ENCODE results near the gene GFOD1.

The GFOD1 gene

DNA sequence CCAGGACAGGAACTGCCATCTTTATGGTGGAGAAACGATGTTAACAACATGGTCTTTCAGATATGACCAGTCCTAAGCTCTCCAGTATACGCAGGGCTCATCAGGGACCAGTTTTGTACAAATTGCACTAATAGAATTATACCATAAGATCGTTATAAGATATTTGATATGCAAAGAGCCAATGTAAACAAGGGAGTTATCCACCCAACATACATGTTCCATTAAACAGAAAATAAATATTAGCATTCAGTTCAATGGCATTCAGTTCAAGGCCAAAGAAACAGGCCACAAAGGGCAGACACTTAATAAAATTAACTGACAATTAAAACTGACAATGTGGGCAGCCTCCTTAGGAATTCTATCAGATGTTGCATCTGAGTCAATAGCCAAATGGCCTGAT lies 2.6 kb downstream of the GFOD1 start:
- no peak for DNase-seq

DNA sequence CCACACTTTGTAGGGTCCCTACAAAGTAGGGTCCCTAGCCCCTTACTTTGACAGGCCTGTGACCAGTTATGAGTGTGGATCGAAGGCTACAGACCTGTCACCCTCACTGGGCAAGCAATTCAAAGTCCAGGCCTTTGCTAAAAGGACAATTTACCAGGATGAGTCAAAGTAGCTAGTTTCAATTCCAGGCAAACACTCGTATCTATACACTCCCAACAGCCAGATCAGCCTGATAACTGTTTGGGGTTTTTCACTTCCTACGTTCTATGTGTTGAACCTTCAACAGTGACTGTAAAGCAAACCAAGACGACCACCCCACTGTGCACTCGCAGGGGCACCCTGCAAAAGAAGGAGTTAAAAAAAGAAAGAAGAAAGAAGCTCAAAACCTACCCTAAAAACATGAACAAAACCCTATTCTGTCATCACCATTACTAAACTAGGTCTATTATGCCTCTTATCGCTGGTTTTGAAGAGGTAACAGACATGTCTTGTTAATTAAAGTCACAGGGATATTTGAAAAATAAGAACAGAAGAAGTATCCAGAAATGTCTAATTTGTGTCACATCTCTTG lies 3.2 kb downstream of the GFOD1 start:
- no peak for DNase-seq

DNA sequence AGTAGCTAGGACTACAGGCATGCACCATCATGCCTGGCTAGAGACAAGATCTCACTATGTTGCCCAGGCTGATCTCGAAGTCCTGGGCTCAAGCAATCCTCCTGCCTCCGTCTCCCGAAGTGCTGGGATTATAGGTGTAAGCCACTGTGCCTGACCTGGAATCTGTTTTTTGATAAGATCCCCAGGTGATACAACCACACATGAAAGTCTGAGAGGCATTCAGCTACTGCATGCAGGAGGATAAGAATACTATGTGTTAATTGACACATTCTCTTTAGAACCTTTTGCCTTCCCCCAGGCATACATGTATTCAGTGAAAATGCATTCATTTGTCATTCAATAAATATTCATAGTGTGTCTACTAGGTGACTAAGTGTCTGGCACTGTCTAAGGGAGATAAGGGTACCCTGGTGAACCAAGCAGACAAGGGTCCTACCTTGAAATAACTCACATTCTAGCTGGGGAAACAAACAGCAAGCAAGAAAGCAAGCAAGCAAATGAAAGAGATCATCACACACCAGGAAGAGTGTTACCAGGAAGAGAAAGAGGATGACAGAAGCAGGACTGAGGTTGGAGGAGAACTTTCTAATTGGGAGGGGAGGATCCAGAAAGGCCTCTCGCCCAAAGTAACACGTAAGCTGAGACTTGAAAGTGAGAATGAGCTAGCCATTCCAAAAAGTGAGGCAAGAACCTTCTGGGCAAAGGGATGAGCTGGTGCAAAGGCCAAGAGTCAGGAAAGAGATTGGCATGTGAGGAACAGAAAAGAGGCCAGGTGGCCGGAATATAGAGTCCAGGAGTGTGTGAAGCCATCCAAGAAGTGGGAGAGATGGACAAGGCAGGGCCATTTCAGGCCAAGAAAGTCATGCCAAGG lies 6.5 kb downstream of the GFOD1 start:
- no peak for DNase-seq

DNA sequence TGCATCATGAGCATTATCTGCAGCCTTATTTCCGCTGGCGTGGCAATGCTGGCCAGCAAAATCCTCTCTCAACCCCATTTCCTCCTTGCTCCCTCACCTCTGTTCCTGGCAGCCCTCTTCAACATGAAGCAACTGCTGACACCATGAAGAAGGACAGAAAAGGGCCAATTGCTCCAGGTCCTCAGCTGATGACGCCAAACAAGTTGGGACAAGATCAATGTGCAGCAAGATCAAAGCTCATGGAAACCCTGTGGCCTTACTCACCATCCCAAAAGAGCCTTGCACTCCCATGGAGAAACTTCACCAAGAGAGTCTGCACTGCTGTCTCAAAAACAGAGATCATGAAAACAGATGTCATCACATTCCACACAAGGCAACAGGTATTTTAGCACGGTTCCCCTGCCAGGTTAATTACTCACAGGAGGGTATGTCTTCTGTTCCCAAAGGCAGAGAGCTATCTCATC lies 7.4 kb downstream of the GFOD1 start:
- DNase-seq = no peak

DNA sequence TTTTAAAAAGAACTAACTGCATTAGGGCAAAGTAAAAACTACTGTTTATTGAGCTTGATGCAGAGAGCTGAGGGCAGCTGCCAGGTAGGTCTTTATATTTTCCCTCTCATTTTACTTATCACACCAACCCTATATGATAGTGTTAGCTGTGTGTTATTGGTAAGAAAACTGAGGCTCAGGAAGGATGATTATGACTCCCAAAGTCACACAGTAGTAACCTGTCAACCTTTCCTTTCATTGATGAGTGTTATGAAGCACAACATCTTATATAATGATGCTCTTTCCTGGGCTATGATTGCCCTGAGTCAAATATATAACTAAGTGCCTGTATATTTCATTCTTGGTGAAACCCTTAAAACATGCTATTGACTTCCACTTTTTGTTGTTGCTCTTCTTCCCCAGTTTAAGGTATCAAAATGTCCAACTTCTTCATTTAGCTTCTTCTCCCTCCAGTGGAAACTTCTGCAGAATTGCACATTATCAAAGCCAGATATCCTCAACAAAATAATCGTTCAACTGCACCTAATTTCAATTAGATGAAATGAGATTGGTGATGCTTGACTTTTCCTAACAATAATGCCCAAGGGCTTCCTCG lies 8.1 kb downstream of the GFOD1 start:
- DNase-seq = no peak

DNA sequence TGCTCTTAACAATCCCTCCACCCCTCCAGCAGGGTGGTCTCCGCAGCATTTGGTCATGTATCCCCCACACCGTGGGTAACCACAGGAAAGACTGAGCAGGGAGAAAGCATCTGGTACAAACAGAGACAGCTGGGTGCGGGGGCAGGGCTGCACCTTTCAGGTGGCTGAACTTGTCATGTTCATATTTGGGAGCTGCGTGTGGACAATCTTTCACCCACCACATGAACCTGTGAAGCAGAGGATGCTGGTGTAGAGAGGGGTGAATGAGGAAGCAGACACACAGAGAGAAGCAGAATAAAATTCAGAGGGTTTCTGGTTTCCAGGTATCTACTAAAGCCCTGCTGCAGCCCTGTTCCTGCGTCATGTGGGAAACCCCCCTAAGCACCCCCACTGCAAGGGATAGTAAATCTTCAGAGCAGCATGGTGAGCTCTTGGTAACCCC lies 8.9 kb downstream of the GFOD1 start:
- no peak for DNase-seq

DNA sequence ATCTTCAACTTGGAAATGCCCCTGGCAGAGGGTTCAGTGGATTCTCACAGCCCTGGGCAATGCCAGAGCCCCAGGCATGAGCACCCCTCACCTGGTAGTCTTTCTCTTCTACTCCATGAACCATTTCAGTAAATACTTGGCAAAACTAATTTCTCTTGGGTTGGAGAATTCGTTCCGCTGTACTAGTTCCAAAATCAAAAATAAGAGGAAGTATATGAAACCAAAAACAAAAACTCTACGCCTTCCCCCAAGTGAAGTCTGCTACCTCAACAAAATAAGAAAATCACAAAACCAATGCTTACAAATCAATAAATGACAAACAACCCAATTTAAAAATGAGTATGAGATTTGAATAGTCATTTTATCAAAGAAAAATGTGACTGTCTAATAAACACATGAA lies 12.6 kb downstream of the GFOD1 start:
- DNase-seq = no peak

DNA sequence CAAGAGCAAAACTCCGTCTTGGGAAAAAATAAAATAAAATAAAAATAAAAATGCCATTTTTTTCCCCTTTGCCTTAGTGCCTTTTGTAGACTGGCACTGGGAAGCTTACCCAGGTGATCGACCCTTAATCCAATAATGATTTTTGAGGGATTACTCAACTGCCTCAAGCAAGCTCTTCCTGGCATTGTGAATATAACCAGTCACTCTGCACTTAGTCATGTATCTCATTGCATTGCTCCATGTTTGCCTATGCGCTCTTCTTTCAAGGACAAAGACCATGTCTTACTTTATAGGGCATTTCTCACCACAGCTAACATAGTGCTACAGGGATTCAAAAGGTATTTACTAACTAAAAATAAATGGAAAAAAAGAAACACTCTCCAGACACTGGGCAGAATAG lies 13.0 kb downstream of the GFOD1 start:
- no peak for DNase-seq

DNA sequence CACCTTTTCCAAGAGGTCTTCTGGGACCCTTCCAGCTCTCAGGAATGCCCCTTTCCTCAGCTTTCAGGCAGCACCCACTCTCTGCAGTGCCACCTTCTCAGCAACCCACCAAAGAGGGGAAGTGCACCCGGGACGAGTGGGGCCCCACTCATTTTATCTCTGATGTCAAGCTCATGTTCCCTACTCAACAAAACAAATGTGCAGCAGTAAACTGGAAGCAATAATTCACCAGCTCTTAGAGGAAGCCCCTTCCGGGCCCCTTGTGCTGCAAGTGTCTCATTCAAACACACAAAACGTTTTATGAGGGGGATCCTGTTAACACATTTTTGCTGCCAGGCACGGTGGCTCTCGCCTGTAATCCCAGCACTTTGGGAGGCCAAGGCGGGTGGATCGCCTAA lies 13.6 kb downstream of the GFOD1 start:
- DNase-seq = no peak

DNA sequence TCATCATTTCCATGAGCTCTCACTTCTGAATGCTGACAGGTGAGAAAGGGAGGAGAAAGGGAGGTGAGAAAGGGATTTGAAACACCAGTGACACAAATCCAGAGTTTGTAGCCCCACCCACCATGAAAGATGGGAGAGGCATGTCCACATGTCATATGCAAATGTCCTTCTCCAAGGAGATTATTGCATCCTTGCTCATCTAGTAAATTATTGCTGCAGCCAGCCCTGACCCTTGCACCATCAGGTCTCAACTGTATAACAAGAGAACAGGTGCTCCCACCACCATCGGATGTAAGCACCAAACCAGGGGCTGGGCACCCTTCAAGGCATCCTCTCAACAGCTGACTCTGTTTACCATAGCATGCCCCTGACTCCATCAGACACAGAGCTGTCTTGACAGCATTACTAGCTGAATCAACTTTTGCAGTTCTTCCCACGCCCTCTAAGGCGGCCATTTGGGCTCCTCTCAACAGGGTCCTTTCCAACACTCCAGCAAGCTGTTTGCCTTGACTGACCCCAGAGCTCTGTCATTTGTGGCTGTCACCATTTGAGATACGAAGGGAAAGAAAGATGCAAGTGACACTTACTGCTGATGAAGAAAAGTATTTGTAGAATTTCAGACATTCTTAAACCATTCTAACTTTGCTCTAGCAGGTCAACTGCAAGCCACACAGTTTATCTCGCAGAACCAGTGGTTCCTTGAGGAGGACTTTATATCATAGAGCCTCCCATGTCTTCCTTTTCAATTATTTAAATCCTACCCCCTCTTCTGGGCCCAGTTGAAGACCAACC lies 14.2 kb downstream of the GFOD1 start:
- DNase-seq = no peak

DNA sequence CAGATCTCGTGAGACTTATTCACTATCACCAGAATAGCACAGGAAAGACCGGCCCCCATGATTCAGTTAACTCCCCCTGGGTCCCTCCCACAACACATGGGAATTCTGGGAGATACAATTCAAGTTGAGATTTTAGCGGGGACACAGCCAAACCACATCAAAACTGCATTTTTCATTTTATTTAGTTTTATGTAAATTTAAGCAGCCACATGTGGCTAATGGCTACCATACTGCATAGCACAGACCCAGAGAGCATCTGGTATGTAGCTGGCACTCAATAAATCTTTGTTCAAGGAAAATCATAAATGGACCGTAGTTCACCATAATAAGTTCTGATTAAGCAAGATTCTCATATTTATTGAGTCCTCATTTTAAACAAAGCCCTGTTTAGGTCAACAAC lies 15.3 kb downstream of the GFOD1 start:
- no peak for DNase-seq

DNA sequence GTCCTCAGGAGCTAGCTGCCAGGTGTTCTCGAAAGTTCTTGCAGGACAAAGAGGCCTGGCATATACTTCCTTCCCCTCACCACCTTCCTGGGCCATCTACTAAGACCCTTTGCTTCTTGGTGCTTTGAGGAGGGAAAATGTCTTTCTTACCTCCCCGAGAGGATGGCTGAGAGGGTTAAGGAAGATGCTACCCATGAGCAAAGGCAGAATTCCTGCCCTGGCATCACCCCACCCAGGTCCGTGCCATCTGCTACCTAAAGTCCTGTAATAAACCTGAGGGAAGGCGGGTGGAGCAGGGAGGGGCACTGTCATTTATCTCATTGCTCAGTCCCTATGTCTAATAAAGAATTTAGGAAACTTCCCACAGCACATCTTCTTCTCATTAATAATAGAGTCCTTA lies 16.2 kb downstream of the GFOD1 start:
- DNase-seq = no peak

DNA sequence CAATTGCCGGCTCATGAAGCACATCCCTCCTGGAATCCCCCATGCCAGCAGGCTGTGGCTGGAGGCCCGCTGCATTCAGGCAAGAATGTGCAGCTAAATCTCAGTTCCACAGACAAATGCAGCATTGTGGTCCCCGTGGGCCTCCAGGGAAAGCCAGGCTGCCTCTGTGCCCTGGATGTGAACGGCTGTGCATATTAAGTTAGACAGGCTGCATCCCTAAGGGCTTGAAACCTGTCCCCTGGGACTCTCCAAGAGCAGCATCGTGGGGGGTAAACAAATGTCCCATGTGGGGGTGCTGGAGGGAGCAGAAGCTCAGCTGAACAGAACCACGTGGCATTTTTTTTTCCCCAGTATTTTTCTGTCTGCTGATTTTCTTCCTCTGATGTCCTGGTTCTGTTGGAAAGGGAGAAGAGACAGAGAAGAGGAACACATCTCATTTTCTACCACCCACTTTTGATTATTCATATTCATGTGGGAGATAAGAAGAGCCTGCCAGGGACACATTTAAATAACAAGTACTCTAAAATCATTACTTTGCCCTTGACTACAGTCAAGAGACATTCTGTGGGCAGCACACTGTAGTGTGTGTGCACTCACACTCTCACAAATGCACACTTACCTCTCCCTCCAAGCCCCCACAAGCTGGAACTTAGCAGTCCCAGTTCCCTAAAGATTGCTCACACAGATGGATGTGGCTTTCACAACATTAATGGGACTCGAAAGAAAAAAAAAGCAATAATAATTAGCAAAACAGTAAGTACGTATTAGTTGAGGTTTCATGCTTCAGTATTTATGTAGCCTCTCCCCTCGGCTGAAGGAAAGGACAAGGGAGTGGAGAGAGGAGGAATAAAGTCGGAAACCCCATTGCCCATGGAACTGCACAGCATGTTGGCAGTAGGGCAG lies 16.9 kb downstream of the GFOD1 start:
- DNase-seq = no peak

DNA sequence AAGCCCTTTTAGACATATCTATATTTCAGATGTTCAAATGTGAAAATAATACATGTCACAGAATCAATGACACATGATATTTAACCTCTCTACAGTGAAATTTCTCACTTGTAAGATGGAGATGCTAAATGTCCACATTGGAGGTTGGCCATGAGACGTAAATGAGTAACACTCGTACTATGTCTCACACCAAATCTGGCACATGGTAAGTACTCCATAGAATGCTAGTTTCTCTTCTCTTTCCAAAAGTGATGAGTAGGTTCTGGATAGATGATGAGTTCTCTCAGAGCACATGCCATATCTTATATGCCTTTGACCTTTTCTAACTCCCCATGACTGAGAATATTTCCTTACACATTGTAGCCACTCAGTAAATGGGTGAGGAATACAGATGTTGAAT lies 17.7 kb downstream of the GFOD1 start:
- DNase-seq = no peak

DNA sequence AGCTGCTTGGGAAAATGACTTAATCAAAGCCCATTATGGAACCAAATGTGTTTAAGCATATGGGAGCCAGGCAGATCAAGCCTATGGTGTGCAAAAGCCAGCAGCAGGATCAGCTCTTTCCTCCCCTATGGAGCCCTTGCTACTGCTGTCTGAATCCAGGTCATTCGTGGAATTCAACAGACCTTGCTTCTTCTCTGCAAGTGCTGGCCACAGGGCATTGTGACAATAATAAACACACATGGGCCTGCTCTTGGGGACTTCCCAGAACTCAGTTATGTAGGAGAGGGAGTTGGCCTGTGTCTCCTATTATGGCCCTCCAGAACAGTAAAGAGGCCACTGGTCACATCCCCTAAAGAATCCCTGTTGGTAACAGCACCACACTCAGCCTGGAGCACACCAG lies 18.6 kb downstream of the GFOD1 start:
- DNase-seq = no peak

DNA sequence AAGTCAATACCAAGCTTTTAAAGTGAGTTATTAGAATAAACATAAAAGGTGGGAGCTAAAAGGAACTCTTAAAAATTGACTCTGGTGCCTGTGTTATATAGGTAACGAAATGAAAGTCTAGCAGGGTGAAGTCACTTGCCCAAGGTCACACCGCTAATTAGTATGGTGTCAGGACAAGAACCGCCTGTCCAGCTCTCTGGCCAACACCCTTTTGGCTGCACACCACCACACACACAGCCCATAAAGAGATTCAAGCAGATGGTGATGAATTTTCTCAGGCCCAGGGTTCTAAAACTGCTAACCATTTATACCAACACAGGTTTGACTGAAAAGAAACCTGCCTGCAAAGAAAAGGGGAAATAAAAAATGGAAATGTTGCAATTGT lies 20.2 kb downstream of the GFOD1 start:
- no peak for DNase-seq

DNA sequence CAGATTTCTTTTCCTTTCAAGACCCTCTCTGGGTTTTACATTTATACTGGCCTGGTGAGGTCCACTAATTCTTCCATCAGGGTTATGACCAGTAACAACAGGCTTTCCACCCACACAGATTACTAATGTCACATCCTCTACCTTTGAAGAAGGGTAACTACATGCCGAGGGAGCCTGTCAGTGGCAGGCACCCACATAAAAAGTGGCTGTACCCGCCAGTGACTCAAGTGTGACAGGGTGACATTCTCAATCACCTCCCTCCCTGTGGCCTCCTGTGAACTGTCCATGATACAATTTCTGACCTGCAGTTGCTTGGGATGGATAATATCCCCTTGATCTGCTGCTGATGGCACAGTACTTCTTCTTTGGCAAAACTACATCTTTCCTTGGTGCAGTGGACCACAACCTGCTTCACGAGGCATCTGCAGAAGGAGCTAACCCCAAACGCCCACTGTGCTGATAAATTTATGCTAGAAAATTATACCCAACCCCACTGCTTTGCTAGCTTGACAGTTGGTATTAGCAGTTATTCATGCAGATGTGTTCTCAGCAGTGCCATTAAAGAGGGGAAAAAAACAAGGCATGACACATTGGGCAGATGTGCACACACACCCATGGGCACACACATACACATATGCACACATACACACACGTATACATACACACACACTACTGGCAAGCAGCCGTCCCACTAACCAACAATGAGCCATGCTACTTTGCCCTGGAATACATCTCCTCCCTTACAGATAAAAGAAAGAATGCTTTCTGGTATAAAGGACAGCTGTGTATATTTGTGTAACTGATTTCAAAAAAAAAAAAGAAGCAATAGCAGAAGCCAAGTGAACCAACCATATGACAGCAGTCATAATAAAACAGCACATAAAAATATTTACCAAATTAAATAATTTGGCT lies 20.8 kb downstream of the GFOD1 start:
- DNase-seq = no peak

DNA sequence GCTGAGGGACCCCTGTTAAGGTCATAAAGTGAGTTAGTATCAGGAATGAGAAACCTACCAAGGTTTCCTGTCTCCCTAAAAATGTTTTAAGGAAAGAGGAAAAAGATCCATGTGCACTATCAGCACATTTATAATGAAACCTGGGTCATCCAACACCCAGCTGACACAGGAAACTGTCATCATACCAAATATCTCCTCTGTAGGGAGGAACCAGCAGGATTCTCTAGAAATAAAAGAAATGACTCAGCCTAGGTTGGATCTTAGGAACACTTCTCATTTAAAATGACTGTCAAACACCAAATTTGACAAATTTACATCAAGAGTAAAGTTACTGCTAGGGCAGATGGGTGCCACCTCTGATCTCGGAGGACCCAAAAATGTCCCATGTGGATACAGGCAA lies 21.7 kb downstream of the GFOD1 start:
- DNase-seq = no peak

DNA sequence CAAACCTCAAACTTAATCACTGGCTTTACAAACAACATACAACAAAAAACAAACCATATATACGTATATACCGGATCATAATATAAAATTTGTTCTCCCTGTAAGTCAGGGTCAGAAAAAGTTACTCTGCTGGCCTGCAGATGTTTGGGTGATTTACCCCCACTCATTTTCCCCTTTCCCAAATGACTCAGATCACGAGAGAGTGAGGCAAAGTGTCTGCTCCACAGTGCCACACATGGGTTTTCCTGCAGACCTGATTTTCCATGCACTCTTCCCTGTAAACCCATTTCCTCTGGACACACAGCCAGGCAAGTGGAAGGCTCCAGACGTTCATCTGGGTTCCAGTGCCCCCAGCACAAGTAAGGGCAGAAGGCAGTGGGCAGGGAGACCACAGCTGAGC lies 23.5 kb downstream of the GFOD1 start:
- DNase-seq = no peak

DNA sequence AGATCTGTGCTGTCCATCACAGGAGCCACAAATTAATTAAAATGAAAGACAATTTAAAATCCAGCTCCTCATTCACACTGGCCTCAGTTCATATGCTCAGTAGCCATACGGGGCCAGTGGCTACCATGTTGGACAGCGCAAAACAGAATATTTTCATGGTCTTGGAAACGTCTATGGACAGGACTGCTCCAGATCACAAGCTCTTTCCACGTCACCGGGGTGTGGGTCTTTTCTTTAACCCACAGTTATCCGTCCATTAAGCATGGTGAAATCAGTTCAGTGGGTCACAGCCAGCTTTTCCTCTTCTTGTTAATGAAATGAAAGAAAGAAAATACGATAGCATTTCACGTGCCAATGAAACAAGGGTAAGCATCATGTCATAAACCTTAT lies 24.1 kb downstream of the GFOD1 start:
- no peak for DNase-seq

All from NCI-H1048 (cell line).